ENCODE results near the gene ATP2B3. TPM values are rescaled to one million over a fixed set of nuclear protein-coding genes. Genes with fewer than 3 reads are reported as not detected.

The ATP2B3 gene
- total and polyA plus RNA-seq, 2 of the 4 experiments (the other 2 are of a cell fraction): under 0.01 to 0.03 TPM

DNA sequence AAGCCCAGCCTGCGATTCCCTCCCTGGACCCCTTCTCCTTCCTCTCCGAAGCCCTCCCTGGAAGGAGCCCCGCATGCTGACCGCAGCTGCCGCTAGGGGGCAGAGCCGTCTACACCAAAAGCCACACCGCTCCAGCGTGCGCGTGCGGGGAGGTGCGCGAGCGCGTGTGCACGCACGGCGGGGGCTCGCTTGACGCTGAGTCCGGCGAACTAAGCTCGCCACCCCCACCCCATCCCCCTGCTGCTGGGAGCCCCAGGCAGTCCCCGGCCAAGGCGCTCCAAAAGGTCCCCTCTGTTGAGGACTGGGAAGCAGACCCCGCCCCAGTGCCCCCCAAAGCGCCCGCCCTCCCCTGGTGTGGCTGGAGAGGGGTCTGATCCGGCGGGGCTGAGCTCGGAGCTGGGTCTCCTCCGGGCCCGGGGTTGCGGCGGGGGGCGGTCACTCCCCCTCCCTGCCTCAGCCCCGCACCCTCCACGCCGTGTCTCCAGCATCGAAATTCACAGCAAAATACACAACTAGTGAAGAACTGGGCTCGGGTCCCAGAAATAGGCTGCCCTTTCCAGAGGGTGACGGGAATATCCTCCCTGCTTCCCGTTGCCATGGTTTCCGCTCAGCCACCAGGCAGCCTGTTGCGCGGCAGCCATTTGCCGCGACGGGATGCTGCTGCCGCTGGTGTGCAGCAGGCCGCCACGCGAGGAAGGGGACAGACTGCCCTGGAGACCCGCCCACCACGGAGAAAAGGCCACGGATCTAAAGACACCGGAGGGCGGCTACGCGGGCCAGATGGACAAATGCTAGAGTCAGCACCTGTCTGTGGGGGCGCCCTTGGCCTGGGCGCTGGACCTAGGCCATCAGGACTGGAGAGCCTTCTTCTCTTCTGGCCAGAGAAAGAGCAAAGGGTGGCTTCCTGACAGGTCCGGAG is 92.7 kb downstream of the ATP2B3 start:
- peak overlapping the region; percentile 24; the same call in 1 of the 2 replicates for H3K4me3 ChIP-seq (ENCODE audit: insufficient read depth, low read depth, low read length)
- no peak overlapping the region for H4K91ac ChIP-seq (ENCODE audit: insufficient read depth, low read depth, low read length)
- H3K79me1 ChIP-seq (ENCODE audit: low read depth in 1 of 2, low read length in 2 of 2): no peaks in the 10 kb centered on the region
- in situ Hi-C loops (cut with MboI; ENCODE audit: low sequenced_read_pairs) (no loop called here), intact Hi-C loops (cut with micrococcal nuclease) (loop anchor here (1.0 kb wide), 2 partner anchors 34 to 58 kb away; no protein-coding TSS in a partner anchor), dilution Hi-C loops (cut with HindIII; ENCODE audit: low sequenced_read_pairs, unreplicated experiment) (no loop called here)
- peak; percentile 90 for ATAC-seq (ENCODE audit: low read depth)
- DNase-seq: peak; percentile 65
- no peak overlapping the region for H3K9ac ChIP-seq (ENCODE audit: low read depth, low read length)
- no peak overlapping the region for H3K23ac ChIP-seq (ENCODE audit: low read depth, low read length)
- H2BK120ac ChIP-seq (ENCODE audit: low read depth, low read length): no peak overlapping the region
- peaks cover 16% of the 10 kb centered on the region for H3K27me3 ChIP-seq (ENCODE audit: control insufficient read depth, insufficient read depth, low read length)
- no peak overlapping the region for H2AK5ac ChIP-seq (ENCODE audit: low read depth, low read length)
- no peak overlapping the region for H3K27ac ChIP-seq (ENCODE audit: insufficient read depth, low read length)
- ChIA-PET CTCF (interaction anchor here (1.2 to 2.4 kb wide), 2 partner anchors 12 to 57 kb away, joined by 4 to 16 read pairs; no protein-coding TSS in a partner anchor), POLR2A (ENCODE audit: unreplicated experiment) (no interaction called here)
- no peak overlapping the region for H2BK5ac ChIP-seq (ENCODE audit: low read depth, low read length, poor library complexity, severe bottlenecking)
- no peaks in the 10 kb centered on the region for H3K36me3 ChIP-seq (ENCODE audit: control insufficient read depth, insufficient read depth, low read length)
- no TSS peak for BruUV-seq (replicated peaks)
- peak overlapping the region; percentile 47 for H3K4me2 ChIP-seq (ENCODE audit: low read depth, low read length)
- no peak overlapping the region for H2BK15ac ChIP-seq (ENCODE audit: low read depth, low read length)
- H2AK9ac ChIP-seq (replicated peaks; ENCODE audit: low read depth, low read length, poor library complexity): peak overlapping the region; percentile 13
- no peak overlapping the region for H4K5ac ChIP-seq (ENCODE audit: low read depth, low read length)
- peak overlapping the region; percentile 89 for H2AFZ ChIP-seq (replicated peaks; ENCODE audit: low read length, poor library complexity)
- 38% methylated on average over 16 of the region's 63 CpGs; no CpG with 5 or more reads in 1 of the 2 experiments for WGBS, 2 experiments (ENCODE audit: extremely low coverage in 2 of 2, insufficient read length in 1 of 2)
- H3K4me1 ChIP-seq (ENCODE audit: control insufficient read depth, insufficient read depth, low read length): no peaks in the 10 kb centered on the region
- H2BK20ac ChIP-seq (ENCODE audit: low read depth, low read length): no peak overlapping the region
- no peak overlapping the region for H3K4ac ChIP-seq (ENCODE audit: low read depth, low read length)
- peaks cover 2% of the 10 kb centered on the region for H3K9me3 ChIP-seq (ENCODE audit: control insufficient read depth, insufficient read depth, low read length)
- H4K20me1 ChIP-seq (ENCODE audit: insufficient read depth, low read length): no peaks in the 10 kb centered on the region
- H3K56ac ChIP-seq (ENCODE audit: extremely low read depth, insufficient read depth, low read length): no peak overlapping the region
- H3K9me1 ChIP-seq (ENCODE audit: insufficient read depth, low read length): no peaks in the 10 kb centered on the region
- H4K8ac ChIP-seq (ENCODE audit: low read depth in 2 of 2, low read length in 2 of 2): no peak overlapping the region
- no peak overlapping the region for H3K14ac ChIP-seq (replicated peaks; ENCODE audit: low read depth, low read length)
- H3K18ac ChIP-seq (ENCODE audit: low read depth, low read length): no peak overlapping the region
- TF ChIP-seq POLR2A (IDR thresholded peaks at IDR 0.05; ENCODE audit: low read depth, low read length) (no peak), FOS (IDR thresholded peaks at IDR 0.05; ENCODE audit: low read depth, low read length) (no peak), CHD1 (IDR thresholded peaks at IDR 0.05; ENCODE audit: low read depth, low read length) (no peak), CEBPB (IDR thresholded peaks at IDR 0.05; ENCODE audit: low read depth, low read length) (no peak), MAFK (IDR thresholded peaks at IDR 0.05; ENCODE audit: low read depth, low read length) (no peak), ELK1 (IDR thresholded peaks at IDR 0.05; ENCODE audit: borderline replicate concordance, low read depth, low read length) (no peak), CTCF (conservative IDR thresholded peaks at IDR 0.05; ENCODE audit: low read depth, low read length) (peak; percentile 69), BHLHE40 (IDR thresholded peaks at IDR 0.05; ENCODE audit: low read depth, low read length) (peak; percentile 52; the same call in 1 of the 2 replicates), RFX5 (IDR thresholded peaks at IDR 0.05; ENCODE audit: low read depth, low read length) (no peak), SMC3 (IDR thresholded peaks at IDR 0.05; ENCODE audit: low read depth, low read length) (peak; percentile 42; the same call in 1 of the 2 replicates), RAD21 (IDR thresholded peaks at IDR 0.05; ENCODE audit: low read length) (peak; percentile 59), MXI1 (IDR thresholded peaks at IDR 0.05; ENCODE audit: borderline replicate concordance, low read depth, low read length) (peak; percentile 55; the same call in 1 of the 2 replicates), RCOR1 (IDR thresholded peaks at IDR 0.05; ENCODE audit: insufficient replicate concordance, low read length) (no peak), MAZ (IDR thresholded peaks at IDR 0.05; ENCODE audit: borderline replicate concordance, low read depth, low read length) (peak; percentile 63; the same call in 1 of the 2 replicates)
